Measurements from ENCODE around the gene CPLX3.

- no peak for TF ChIP-seq CTCF (conservative IDR thresholded peaks at IDR 0.05 in 1 of 2, IDR thresholded peaks at IDR 0.05 in 1 of 2; ENCODE audit: extremely low read depth in 1 of 2, insufficient read depth in 1 of 2, low read depth in 1 of 2, low read length in 2 of 2)
- no peak for TF ChIP-seq EZH2 (IDR thresholded peaks at IDR 0.05; ENCODE audit: borderline replicate concordance, low read length)
Observed at GRCh38 chr15:74776821-74777768, 49.3 kb upstream of the CPLX3 start.
